Suprapubic skin (tissue), 4 donors: ENCODE results near the gene PRELP.

Source experiments
- CTCF ChIP-seq, 2 donors: fragments of 200-600 bp in 1 of 2; fragments of 450-650 bp in 1 of 2; sonication (generic) in 1 of 2; IDR thresholded peaks; one replicate each; pipeline ENCODE4 v1.5.1; 2016 to 2019; ENCODE audit warnings: antibody characterized with exemption in 2 of 2, mild to moderate bottlenecking in 1 of 2, moderate library complexity in 1 of 2
- EP300 ChIP-seq: sonication (generic); formaldehyde crosslinking; IDR thresholded peaks from one replicate; pipeline ENCODE4 v1.6.1; 2017; ENCODE audit warnings: antibody characterized with exemption
- POLR2A ChIP-seq, 2 donors: fragments of 450-650 bp; IDR thresholded peaks; one replicate each; pipeline ENCODE4 v1.6.1; 2017; ENCODE audit warnings: antibody characterized with exemption in 2 of 2, mild to moderate bottlenecking in 2 of 2, moderate library complexity in 2 of 2
- POLR2AphosphoS5 ChIP-seq, 3 donors: sonication (generic); formaldehyde crosslinking; IDR thresholded peaks; one replicate each; pipeline ENCODE4 v1.6.1; 2017; ENCODE audit warnings: antibody characterized with exemption in 3 of 3

DNA sequence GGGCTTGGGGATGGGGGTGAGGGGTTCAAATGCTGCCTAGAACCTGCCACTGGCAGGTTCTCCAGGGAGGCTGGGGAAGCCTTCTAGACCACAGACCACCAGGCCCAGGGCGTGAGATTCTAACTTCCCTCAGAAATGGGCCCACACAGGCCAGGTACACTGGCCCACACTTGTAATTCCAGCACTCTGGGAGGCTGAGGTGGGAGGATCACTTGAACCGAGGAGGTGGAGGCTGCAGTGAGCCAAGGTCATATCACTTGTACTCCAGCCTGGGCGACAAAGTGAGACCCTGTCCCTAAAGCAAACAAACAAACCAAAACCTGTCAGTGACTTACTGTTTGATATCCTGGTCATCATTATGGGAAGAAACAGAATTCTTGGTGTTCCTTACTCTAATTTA lies 50.1 kb downstream of the PRELP start:
- TF ChIP-seq CTCF (IDR thresholded peaks at IDR 0.05) (no peak), POLR2A (IDR thresholded peaks at IDR 0.05) (no peak), POLR2AphosphoS5 (IDR thresholded peaks at IDR 0.05) (no peak), EP300 (no peak)
